ENCODE data around the gene AK2.
"Not testable (repeated sequence)": the region's sequence is repeated elsewhere in the genome, so short reads cannot be mapped to it uniquely, and the experiment has no call there.

AK2 gene

GRCh38 chr1:33031506-33031905 is 5.2 kb downstream of the AK2 start:
- Histone ChIP-seq H3K4me3 (ENCODE audit: low read depth, low read length) (no peak overlapping the region), H3K27me3 (ENCODE audit: control insufficient read depth, insufficient read depth, low read length) (no peaks in the 10 kb centered on the region), H3K4me1 (ENCODE audit: control insufficient read depth, insufficient read depth, low read length) (peaks cover 10% of the 10 kb centered on the region), H3K9ac (ENCODE audit: low read depth, low read length) (no peak overlapping the region), H3K36me3 (ENCODE audit: control insufficient read depth, insufficient read depth, low read length) (no peaks in the 10 kb centered on the region), H3K9me3 (ENCODE audit: control insufficient read depth, insufficient read depth, low read length) (no peaks in the 10 kb centered on the region)

GRCh38 chr1:33030575-33030974 is 6.1 kb downstream of the AK2 start:
- H3K9ac ChIP-seq (ENCODE audit: low read depth, low read length), result no peak overlapping the region

GRCh38 chr1:33029921-33030320 is 6.8 kb downstream of the AK2 start:
- Histone ChIP-seq H3K9me3 (ENCODE audit: control insufficient read depth, insufficient read depth, low read length) (no peaks in the 10 kb centered on the region), H3K27me3 (ENCODE audit: control insufficient read depth, insufficient read depth, low read length) (no peaks in the 10 kb centered on the region), H3K4me1 (ENCODE audit: control insufficient read depth, insufficient read depth, low read length) (peaks cover 6% of the 10 kb centered on the region), H3K4me3 (ENCODE audit: low read depth, low read length) (no peak overlapping the region), H3K36me3 (ENCODE audit: control insufficient read depth, insufficient read depth, low read length) (no peaks in the 10 kb centered on the region), H3K9ac (ENCODE audit: low read depth, low read length) (no peak overlapping the region)

More at GRCh38 chr1:33030575-33030974, 6.1 kb downstream of the AK2 start:
- Histone ChIP-seq H3K4me1 (ENCODE audit: control insufficient read depth, insufficient read depth, low read length) (peaks cover 10% of the 10 kb centered on the region), H3K36me3 (ENCODE audit: control insufficient read depth, insufficient read depth, low read length) (no peaks in the 10 kb centered on the region), H3K4me3 (ENCODE audit: low read depth, low read length) (no peak overlapping the region), H3K27me3 (ENCODE audit: control insufficient read depth, insufficient read depth, low read length) (no peaks in the 10 kb centered on the region), H3K9me3 (ENCODE audit: control insufficient read depth, insufficient read depth, low read length) (no peaks in the 10 kb centered on the region)

GRCh38 chr1:33029209-33029608 is 7.5 kb downstream of the AK2 start:
- H3K27me3 ChIP-seq (ENCODE audit: control insufficient read depth, insufficient read depth, low read length), result no peaks in the 10 kb centered on the region
- no peak overlapping the region for H3K4me3 ChIP-seq (ENCODE audit: low read depth, low read length)
- peaks cover 3% of the 10 kb centered on the region for H3K36me3 ChIP-seq (ENCODE audit: control insufficient read depth, insufficient read depth, low read length)
- H3K4me1 ChIP-seq (ENCODE audit: control insufficient read depth, insufficient read depth, low read length), result peaks cover 6% of the 10 kb centered on the region
- H3K9ac ChIP-seq (ENCODE audit: low read depth, low read length), result no peak overlapping the region
- no peaks in the 10 kb centered on the region for H3K9me3 ChIP-seq (ENCODE audit: control insufficient read depth, insufficient read depth, low read length)

GRCh38 chr1:33025761-33026160 is 10.9 kb downstream of the AK2 start:
- H3K4me1 ChIP-seq (ENCODE audit: control insufficient read depth, insufficient read depth, low read length), result peaks cover 6% of the 10 kb centered on the region
- no peak overlapping the region for H3K4me3 ChIP-seq (ENCODE audit: low read depth, low read length)
- H3K9ac ChIP-seq (ENCODE audit: low read depth, low read length), result no peak overlapping the region
- H3K27me3 ChIP-seq (ENCODE audit: control insufficient read depth, insufficient read depth, low read length), result no peaks in the 10 kb centered on the region
- no peaks in the 10 kb centered on the region for H3K9me3 ChIP-seq (ENCODE audit: control insufficient read depth, insufficient read depth, low read length)
- peaks cover 16% of the 10 kb centered on the region for H3K36me3 ChIP-seq (ENCODE audit: control insufficient read depth, insufficient read depth, low read length)

GRCh38 chr1:33025180-33025569 is 11.5 kb downstream of the AK2 start:
- no peaks in the 10 kb centered on the region for H3K27me3 ChIP-seq (ENCODE audit: control insufficient read depth, insufficient read depth, low read length)
- H3K9me3 ChIP-seq (ENCODE audit: control insufficient read depth, insufficient read depth, low read length), result no peaks in the 10 kb centered on the region
- no peak overlapping the region for H3K9ac ChIP-seq (ENCODE audit: low read depth, low read length)
- H3K4me1 ChIP-seq (ENCODE audit: control insufficient read depth, insufficient read depth, low read length), result peaks cover 6% of the 10 kb centered on the region
- H3K4me3 ChIP-seq (ENCODE audit: low read depth, low read length), result no peak overlapping the region
- H3K36me3 ChIP-seq (ENCODE audit: control insufficient read depth, insufficient read depth, low read length), result peaks cover 16% of the 10 kb centered on the region

GRCh38 chr1:33024430-33025179 is 12.1 kb downstream of the AK2 start:
- not testable (repeated sequence) for H3K9me3 ChIP-seq (ENCODE audit: control insufficient read depth, insufficient read depth, low read length); H3K4me1 ChIP-seq (ENCODE audit: control insufficient read depth, insufficient read depth, low read length); H3K4me3 ChIP-seq (ENCODE audit: low read depth, low read length); H3K9ac ChIP-seq (ENCODE audit: low read depth, low read length); H3K27me3 ChIP-seq (ENCODE audit: control insufficient read depth, insufficient read depth, low read length)
- H3K36me3 ChIP-seq (ENCODE audit: control insufficient read depth, insufficient read depth, low read length), result peaks cover 16% of the 10 kb centered on the region

- no peaks in the 10 kb centered on the region for H3K27me3 ChIP-seq (ENCODE audit: control insufficient read depth, insufficient read depth, low read length)
- H3K9ac ChIP-seq (ENCODE audit: low read depth, low read length), result no peak overlapping the region
- no peaks in the 10 kb centered on the region for H3K9me3 ChIP-seq (ENCODE audit: control insufficient read depth, insufficient read depth, low read length)
- H3K4me1 ChIP-seq (ENCODE audit: control insufficient read depth, insufficient read depth, low read length), result peaks cover 2% of the 10 kb centered on the region
- peaks cover 26% of the 10 kb centered on the region for H3K36me3 ChIP-seq (ENCODE audit: control insufficient read depth, insufficient read depth, low read length)
- H3K4me3 ChIP-seq (ENCODE audit: low read depth, low read length), result no peak overlapping the region
These were observed 14.0 kb downstream of the AK2 start for GRCh38 chr1:33022650-33023200.

GRCh38 chr1:33021567-33022431 is 14.9 kb downstream of the AK2 start:
- no peak overlapping the region for H3K9ac ChIP-seq (ENCODE audit: low read depth, low read length)
- peaks cover 2% of the 10 kb centered on the region for H3K4me1 ChIP-seq (ENCODE audit: control insufficient read depth, insufficient read depth, low read length)
- H3K4me3 ChIP-seq (ENCODE audit: low read depth, low read length), result no peak overlapping the region
- H3K27me3 ChIP-seq (ENCODE audit: control insufficient read depth, insufficient read depth, low read length), result no peaks in the 10 kb centered on the region
- no peaks in the 10 kb centered on the region for H3K9me3 ChIP-seq (ENCODE audit: control insufficient read depth, insufficient read depth, low read length)
- peaks cover 28% of the 10 kb centered on the region for H3K36me3 ChIP-seq (ENCODE audit: control insufficient read depth, insufficient read depth, low read length)

- Histone ChIP-seq H3K36me3 (ENCODE audit: control insufficient read depth, insufficient read depth, low read length) (peaks cover 24% of the 10 kb centered on the region), H3K9ac (ENCODE audit: low read depth, low read length) (no peak overlapping the region), H3K9me3 (ENCODE audit: control insufficient read depth, insufficient read depth, low read length) (no peaks in the 10 kb centered on the region), H3K4me1 (ENCODE audit: control insufficient read depth, insufficient read depth, low read length) (no peaks in the 10 kb centered on the region), H3K4me3 (ENCODE audit: low read depth, low read length) (no peak overlapping the region), H3K27me3 (ENCODE audit: control insufficient read depth, insufficient read depth, low read length) (no peaks in the 10 kb centered on the region)
These were observed 18.6 kb downstream of the AK2 start for GRCh38 chr1:33018112-33018511.

- Histone ChIP-seq H3K27me3 (ENCODE audit: control insufficient read depth, insufficient read depth, low read length) (no peaks in the 10 kb centered on the region), H3K4me1 (ENCODE audit: control insufficient read depth, insufficient read depth, low read length) (no peaks in the 10 kb centered on the region), H3K4me3 (ENCODE audit: low read depth, low read length) (no peak overlapping the region), H3K9ac (ENCODE audit: low read depth, low read length) (no peak overlapping the region), H3K36me3 (ENCODE audit: control insufficient read depth, insufficient read depth, low read length) (peaks cover 32% of the 10 kb centered on the region), H3K9me3 (ENCODE audit: control insufficient read depth, insufficient read depth, low read length) (no peaks in the 10 kb centered on the region)
These were observed 19.5 kb downstream of the AK2 start for GRCh38 chr1:33017175-33017574.

Data from iPS-15b (cell line).